GM18858 (cell line): ENCODE data around the gene SEMA5B.

Source experiments
- ATAC-seq: cut with Tn5 transposase; IDR thresholded peaks from one replicate; pipeline ENCODE4 v1.9.1; 2021; ENCODE audit not compliant: unreplicated experiment

Gene SEMA5B

GRCh38 chr3:122996038-122996580, 31.5 kb downstream of the SEMA5B start:
- no peak for ATAC-seq

GRCh38 chr3:122994954-122995353, 32.6 kb downstream of the SEMA5B start:
- ATAC-seq, result no peak

GRCh38 chr3:122993124-122993978, 34.2 kb downstream of the SEMA5B start:
- no peak for ATAC-seq

DNA sequence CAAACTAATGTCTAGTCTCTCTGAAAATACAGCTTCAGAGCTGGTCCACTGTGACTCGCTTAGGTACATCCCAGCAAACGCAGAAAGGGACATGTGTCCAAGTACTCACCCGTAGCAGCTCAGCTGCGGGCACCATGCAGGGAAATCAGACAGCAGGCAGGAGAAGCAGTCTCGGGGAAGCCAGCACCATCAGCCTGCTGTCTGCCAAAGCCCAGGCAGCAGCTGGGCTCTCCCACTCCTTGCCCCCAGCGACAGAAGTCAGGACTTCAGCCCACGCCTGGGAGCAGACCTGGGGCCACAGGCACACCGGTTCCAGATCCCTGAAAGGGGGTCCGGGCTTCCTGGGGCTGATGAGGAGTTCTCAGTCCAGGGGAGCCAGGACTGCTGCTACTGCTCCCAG, 34.9 kb downstream of the SEMA5B start:
- ATAC-seq, result no peak

DNA sequence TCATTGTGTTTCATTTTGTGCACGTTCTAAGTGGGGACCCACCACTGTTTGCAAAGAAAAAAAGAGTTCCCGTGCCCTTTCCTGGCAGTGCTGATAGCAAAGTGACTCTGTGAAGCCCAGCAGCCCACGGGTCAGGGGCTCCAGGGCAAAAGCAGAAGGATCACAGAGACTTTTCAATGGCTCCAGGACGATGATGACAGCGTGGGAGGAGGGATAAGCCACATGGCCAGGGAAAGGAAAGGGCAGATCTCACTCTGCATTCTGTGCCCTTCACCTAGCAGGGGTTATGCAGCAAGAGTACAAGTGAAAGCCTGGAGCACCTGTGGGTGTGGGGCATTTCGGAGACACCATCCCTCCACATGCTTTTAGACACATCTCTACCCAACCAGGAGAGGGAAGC, 35.4 kb downstream of the SEMA5B start:
- no peak for ATAC-seq

GRCh38 chr3:122991236-122991985, 36.2 kb downstream of the SEMA5B start:
- ATAC-seq, result no peak

- ATAC-seq, result no peak
Measured at GRCh38 chr3:122989856-122990575, 37.5 kb downstream of the SEMA5B start.

DNA sequence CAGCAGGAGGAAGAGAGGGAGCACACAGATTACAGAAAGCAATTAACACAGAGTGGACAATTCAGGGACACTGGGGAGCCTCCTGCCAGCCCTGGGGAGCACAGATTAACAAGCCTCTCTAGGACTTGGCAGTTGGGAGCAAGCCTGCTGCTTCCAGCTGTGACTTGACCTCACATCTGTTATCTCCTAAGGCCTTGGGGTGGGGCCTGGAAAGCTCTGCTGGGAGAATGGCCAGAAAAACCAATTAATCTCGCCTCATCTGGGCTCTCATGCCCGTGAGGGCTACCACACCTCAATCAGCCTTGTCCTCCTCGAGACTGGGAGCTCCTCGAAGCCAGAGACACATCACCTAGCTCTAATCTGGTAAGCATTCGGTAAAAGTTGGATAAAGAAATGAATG, 39.1 kb downstream of the SEMA5B start:
- no peak for ATAC-seq

GRCh38 chr3:122987736-122988319, 39.7 kb downstream of the SEMA5B start:
- no peak for ATAC-seq

DNA sequence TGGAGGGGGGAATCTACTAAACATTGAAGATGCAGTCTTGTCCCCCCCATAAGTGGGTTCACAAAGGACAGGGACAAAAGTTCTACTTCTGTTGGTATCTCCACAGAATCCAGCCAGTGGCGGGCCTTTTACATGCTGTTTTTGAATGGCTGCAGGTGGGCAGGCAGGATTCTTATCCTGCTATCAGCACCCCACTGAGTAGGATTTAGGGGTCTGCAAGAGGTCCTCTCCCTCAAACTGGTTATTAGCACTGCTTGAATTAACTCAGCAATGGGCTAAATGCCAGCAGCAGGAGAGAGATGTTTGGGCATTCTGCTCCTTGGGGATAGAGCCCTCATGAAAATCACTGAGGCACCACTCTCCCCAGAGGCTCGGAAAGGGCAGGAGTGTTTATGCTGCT, 40.3 kb downstream of the SEMA5B start:
- ATAC-seq, result no peak

DNA sequence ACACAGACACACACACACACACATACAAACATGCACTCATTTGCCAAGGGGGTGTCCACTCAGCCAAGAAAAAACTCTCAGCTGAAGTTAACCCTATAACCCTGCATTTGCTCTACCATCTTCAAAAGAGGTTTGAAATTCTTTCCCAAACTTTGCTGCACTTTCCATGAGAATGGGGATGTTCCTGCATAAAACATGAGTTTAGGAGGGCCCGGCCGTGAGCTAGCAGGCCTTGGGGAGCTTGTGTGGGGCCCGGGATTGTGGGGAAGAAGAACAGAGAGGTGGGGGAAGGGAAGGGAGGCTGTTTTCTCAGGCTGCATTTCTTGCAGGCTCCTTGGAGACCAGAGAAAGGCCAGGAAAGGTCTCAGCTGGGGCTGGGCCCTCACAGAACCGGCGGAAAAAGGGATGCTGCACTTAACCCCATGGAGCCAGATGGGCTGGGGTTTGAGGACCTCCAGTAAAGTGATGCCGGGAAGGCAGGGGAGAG, 40.8 kb downstream of the SEMA5B start:
- no peak for ATAC-seq

- no peak for ATAC-seq
Measured at GRCh38 chr3:122985539-122985938, 42.0 kb downstream of the SEMA5B start.

GRCh38 chr3:122984650-122985049, 42.9 kb downstream of the SEMA5B start:
- ATAC-seq, result no peak

- ATAC-seq, result no peak
Measured at GRCh38 chr3:122984007-122984406, 43.6 kb downstream of the SEMA5B start.

DNA sequence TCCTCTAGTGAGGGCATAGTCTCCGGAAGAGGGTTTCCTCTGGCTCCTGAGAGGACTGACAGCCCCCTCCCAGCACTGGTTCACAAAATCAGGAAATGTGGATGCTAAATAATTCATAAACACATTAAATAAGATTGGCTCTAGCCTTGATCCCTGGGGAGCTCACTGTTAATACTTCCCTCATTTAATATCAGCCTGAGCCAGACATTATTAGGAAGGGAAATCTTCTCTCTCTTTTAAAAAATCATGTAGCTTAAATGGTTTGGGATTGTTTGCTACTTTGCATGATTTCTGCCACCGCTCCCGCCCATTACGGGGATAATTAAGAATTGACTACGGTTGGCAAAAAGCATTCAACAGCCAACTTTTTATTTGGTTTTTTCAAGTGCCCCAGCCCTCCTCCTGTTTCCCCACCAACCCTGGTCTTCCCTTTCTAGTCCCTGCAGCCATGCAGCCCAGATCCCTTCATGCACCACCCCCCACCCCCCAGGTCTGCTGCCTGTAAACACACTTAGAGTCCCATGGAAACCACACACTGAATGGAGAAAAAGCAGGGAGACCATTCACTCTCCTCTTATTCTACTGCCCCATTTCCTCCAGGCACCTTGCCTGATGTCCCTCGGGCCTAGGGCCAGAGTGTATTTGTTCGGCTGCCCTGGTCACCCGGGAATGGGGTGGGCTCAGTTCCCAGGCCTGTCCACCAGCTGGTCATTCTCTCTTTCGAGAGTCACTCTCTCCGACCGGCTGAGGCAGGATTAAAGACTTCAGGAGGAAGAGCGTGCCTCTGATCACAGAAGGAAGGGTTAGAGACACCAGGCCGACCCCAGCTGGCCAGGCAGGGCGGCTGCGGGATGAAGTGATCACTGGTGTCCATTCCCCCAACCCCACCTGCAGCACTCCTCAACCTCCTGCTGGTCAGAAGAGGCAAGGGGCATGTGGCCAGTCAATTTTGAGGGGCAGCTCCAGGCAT, 45.1 kb downstream of the SEMA5B start:
- ATAC-seq, result no peak

DNA sequence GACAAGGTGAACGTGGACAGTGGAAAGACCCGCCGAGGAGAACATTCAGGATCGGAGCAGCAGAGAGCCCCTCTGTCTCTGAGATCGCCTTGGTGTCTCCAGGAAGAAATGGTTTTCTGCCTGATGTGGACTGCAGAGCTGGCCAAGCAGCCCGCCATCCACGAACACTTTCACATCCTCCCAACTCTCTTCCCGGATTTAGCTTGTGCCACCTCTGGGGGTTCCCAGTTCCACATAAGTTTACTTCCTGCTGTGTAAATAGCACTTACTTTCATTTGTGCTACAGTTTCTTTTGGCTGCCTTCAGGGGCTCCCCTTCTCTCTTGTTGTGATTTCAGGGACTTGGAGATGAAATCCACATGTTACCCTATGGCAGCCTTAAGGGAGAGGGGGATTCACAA, 48.4 kb downstream of the SEMA5B start:
- ATAC-seq, result no peak

GRCh38 chr3:122978569-122978968, 49.0 kb downstream of the SEMA5B start:
- ATAC-seq, result no peak

GRCh38 chr3:122977746-122978466, 49.7 kb downstream of the SEMA5B start:
- ATAC-seq, result no peak

GRCh38 chr3:122975924-122976293, 51.7 kb downstream of the SEMA5B start:
- no peak for ATAC-seq
